Adrenal gland (tissue), 12 donors: ENCODE data around the gene B3GNT4. TPM values are rescaled to one million over a fixed set of nuclear protein-coding genes. Genes with fewer than 3 reads are reported as not detected.

ENCODE experiments used
- DNase-seq, 7 donors: peaks; one replicate each; pipeline ENCODE4 v3.0.0-alpha.2; 2019 to 2020
- H3K27ac ChIP-seq, 5 donors: fragments of 200-600 bp; sonication (generic) in 4 of 5; 1 replicate in 3 of 5; 2 replicates in 2 of 5; pipeline versions ENCODE4 v1.5.1 to v1.8.0; 2016 to 2020; ENCODE audit warnings: mild to moderate bottlenecking in 1 of 5
- H3K27me3 ChIP-seq: fragments of 200-600 bp; 2 replicates; pipeline ENCODE4 v1.8.0; 2021
- H3K36me3 ChIP-seq, 2 donors: fragments of 200-600 bp; replicated peaks in 1 of 2; 1 replicate in 1 of 2; 2 replicates in 1 of 2; pipeline versions ENCODE4 v1.5.1 to v1.8.0; 2018 to 2022
- H3K4me1 ChIP-seq, 2 donors: fragments of 200-600 bp; replicated peaks in 1 of 2; 1 replicate in 1 of 2; 2 replicates in 1 of 2; pipeline versions ENCODE4 v1.5.1 to v1.8.0; 2018 to 2021
- H3K4me3 ChIP-seq, 4 donors: fragments of 200-600 bp; sonication (generic) in 3 of 4; one replicate each; pipeline ENCODE4 v1.5.1; 2016 to 2018
- H3K9me3 ChIP-seq, 3 donors: fragments of 200-600 bp; sonication (generic) in 1 of 3; replicated peaks in 1 of 3; 1 replicate in 2 of 3; 2 replicates in 1 of 3; pipeline versions ENCODE4 v1.5.1 to v1.8.0; 2016 to 2021
- CTCF ChIP-seq, 6 experiments: fragments of 450-650 bp in 4 of 6; fragments of 200-600 bp in 2 of 6; sonication (generic) in 1 of 6; IDR thresholded peaks; 1 replicate in 5 of 6; 2 replicates in 1 of 6; pipeline versions ENCODE4 v1.5.1 to v1.8.0; 2016 to 2021; ENCODE audit warnings: antibody characterized with exemption in 6 of 6, mild to moderate bottlenecking in 2 of 6, moderate library complexity in 1 of 6
- POLR2A ChIP-seq, 2 donors: fragments of 450-650 bp; IDR thresholded peaks; one replicate each; pipeline ENCODE4 v1.6.1; 2017; ENCODE audit warnings: antibody characterized with exemption in 2 of 2, mild to moderate bottlenecking in 2 of 2, moderate library complexity in 1 of 2
- WGBS, 4 donors: extraction: QIAGEN DNeasy Blood & Tissue Kit in 2 of 4; methylation state at CpG; one replicate each; pipeline versions ENCODE4 v1.1.5 to v1.1.7; 2013 to 2017; 5-methylcytosine and 5-hydroxymethylcytosine counted together
- intact Hi-C, 2 donors: fragments of 100-400 bp; cut with DNase I; formaldehyde crosslinking; loops; one replicate each; pipeline versions ENCODE4 v1.14.1 to v1.15.0; 2022 to 2023
- polyA plus RNA-seq, 3 donors: library from polyadenylated mRNA; stranded (reverse); fragments of 200-250 nt in 2 of 3; fragments of 350-450 nt in 1 of 3; fragmentation: Illumina TruSeq in 1 of 3; extraction: RNeasy Lipid Tissue Mini Kit (QIAGEN cat#74804) in 1 of 3; gene quantifications; one replicate each; pipeline ENCODE4 v1.2.3, GENCODE V29; 2013 to 2014
- total RNA-seq, 9 donors: library from RNA; depleted of rRNA in 4 of 9; stranded (reverse); fragments of >200 nt in 4 of 9; fragments of 120-200 nt in 1 of 9; fragmentation: NEBNext Ultra II Directional in 1 of 9; extraction: Animal tissue kit (Norgen Biotek cat#: 25700) in 1 of 9; gene quantifications; one replicate each; pipeline versions ENCODE4 v1.1.0 to v1.2.4, GENCODE V29; 2013 to 2023
- donor health status: healthy with polysubstance abuse.
- donor health status: Bipolar disorder and iron deficiency.
- donor health status: DM: yes; HTN: yes; CAD: no.
- donor health status: DM: no; HTN: no; CAD: no.
- donor health status: DM: no; HTN: no; CAD: no.
- donor health status: DM: yes; HTN: yes; CAD: no.

Gene B3GNT4
- total and polyA plus RNA-seq, 12 donors, result 0.17 to 4.0 (median 1.0) TPM; not detected in 5

GRCh38 chr12:122208073-122208820 is 4.7 kb downstream of the B3GNT4 start:
- Histone ChIP-seq H3K27me3 (peaks cover 9% of the 10 kb centered on the region), H3K4me1 (peaks cover 8% of the 10 kb centered on the region in 2 donors), H3K36me3 (peaks cover 0 to 65% of the 10 kb centered on the region in 2 donors), H3K4me3 (no peak overlapping the region), H3K27ac (no peak overlapping the region), H3K9me3 (no peaks in the 10 kb centered on the region)
- no peak for DNase-seq
- intact Hi-C loops, result no loop called here
- 89 to 95% (median 92%) methylated on average over 13 to 18 of the region's 18 CpGs for WGBS, 4 donors
- no peak for TF ChIP-seq POLR2A (IDR thresholded peaks at IDR 0.05)
- no peak for TF ChIP-seq CTCF (IDR thresholded peaks at IDR 0.05)

GRCh38 chr12:122215771-122216170 is 12.3 kb downstream of the B3GNT4 start:
- Histone ChIP-seq H3K27ac (no peak overlapping the region), H3K27me3 (no peaks in the 10 kb centered on the region), H3K4me3 (no peak overlapping the region), H3K9me3 (no peaks in the 10 kb centered on the region), H3K4me1 (no peaks in the 10 kb centered on the region), H3K36me3 (peaks cover 0 to 93% of the 10 kb centered on the region in 2 donors)
- intact Hi-C loops, result no loop called here
- DNase-seq, result no peak
- no peak for TF ChIP-seq CTCF (IDR thresholded peaks at IDR 0.05)
- no peak for TF ChIP-seq POLR2A (IDR thresholded peaks at IDR 0.05)
- WGBS, 4 donors, result 79 to 90% (median 83%) methylated on average over 5 of the region's 5 CpGs

GRCh38 chr12:122216445-122216844 is 12.9 kb downstream of the B3GNT4 start:
- H3K27me3 ChIP-seq, result no peaks in the 10 kb centered on the region
- WGBS, 4 donors, result 81 to 95% (median 92%) methylated on average over 1 of the region's 1 CpG
- H3K27ac ChIP-seq, result no peak overlapping the region
- H3K4me1 ChIP-seq, result no peaks in the 10 kb centered on the region
- no peaks in the 10 kb centered on the region for H3K9me3 ChIP-seq
- intact Hi-C loops, result no loop called here
- TF ChIP-seq CTCF (IDR thresholded peaks at IDR 0.05) (no peak), POLR2A (IDR thresholded peaks at IDR 0.05) (no peak)
- DNase-seq, result no peak
- H3K36me3 ChIP-seq, result peaks cover 0 to 92% of the 10 kb centered on the region in 2 donors
- H3K4me3 ChIP-seq, result no peak overlapping the region

GRCh38 chr12:122225683-122226365 is 22.3 kb downstream of the B3GNT4 start, which contains the start of gene DIABLO:
Gene DIABLO, minus strand, starts transcription at chr12:122226052. Its CDS starts 38 bp downstream, at chr12:122226014.
- Histone ChIP-seq H3K27me3 (no peaks in the 10 kb centered on the region), H3K27ac (peak within 1 kb of the TSS; percentile 88 to 99 (median 94)), H3K4me1 (peaks cover 16 to 25% of the 10 kb centered on the region in 2 donors), H3K4me3 (peak within 1 kb of the TSS; percentile 30 to 93 (median 87)), H3K9me3 (no peaks in the 10 kb centered on the region), H3K36me3 (peaks cover 0 to 24% of the 10 kb centered on the region in 2 donors)
- TF ChIP-seq POLR2A (IDR thresholded peaks at IDR 0.05) (peak; percentile 96 to 98), CTCF (IDR thresholded peaks at IDR 0.05) (no peak)
- DNase-seq, result peak; percentile 100
- intact Hi-C loops, result no loop called here
- WGBS, 4 donors, result 0% methylated on average over 73 to 74 of the region's 74 CpGs; no CpG with 5 or more reads in 2 of the 4 donors
